HS-27A (cell line): Measurements from ENCODE around the gene IL17C.

Source experiments
- DNase-seq: peaks from one replicate; pipeline ENCODE4 v3.0.0-alpha.2; 2012; ENCODE audit warnings: low read depth, missing footprints

IL17C gene

GRCh38 chr16:88627531-88628411, 10.6 kb upstream of the IL17C start:
- no peak for DNase-seq

GRCh38 chr16:88628512-88628974, 9.8 kb upstream of the IL17C start:
- no peak for DNase-seq

GRCh38 chr16:88629835-88630234, 8.5 kb upstream of the IL17C start:
- DNase-seq: no peak

GRCh38 chr16:88630433-88630832, 7.9 kb upstream of the IL17C start:
- no peak for DNase-seq

- DNase-seq: no peak
Measured at GRCh38 chr16:88630941-88631340, 7.4 kb upstream of the IL17C start.

- DNase-seq: no peak
Measured at GRCh38 chr16:88631384-88631783, 7.0 kb upstream of the IL17C start.

GRCh38 chr16:88631920-88632586, 6.3 kb upstream of the IL17C start:
- no peak for DNase-seq

- DNase-seq: no peak
Measured at GRCh38 chr16:88632587-88632930, 5.8 kb upstream of the IL17C start.

GRCh38 chr16:88633684-88634140, 4.7 kb upstream of the IL17C start:
- no peak for DNase-seq

GRCh38 chr16:88634141-88634993, 4.0 kb upstream of the IL17C start:
- DNase-seq: no peak

- no peak for DNase-seq
Measured at GRCh38 chr16:88634994-88635670, 3.2 kb upstream of the IL17C start.

- no peak for DNase-seq
Measured at GRCh38 chr16:88635671-88636319, 2.6 kb upstream of the IL17C start.

- DNase-seq: no peak
Measured at GRCh38 chr16:88636488-88637265, 1.7 kb upstream of the IL17C start.

- no peak for DNase-seq
Measured at GRCh38 chr16:88639231-88640038, 1.1 kb downstream of the IL17C start.

- DNase-seq: no peak
Measured at GRCh38 chr16:88640039-88640495, 1.7 kb downstream of the IL17C start.

GRCh38 chr16:88640498-88641247, 2.3 kb downstream of the IL17C start:
- DNase-seq: no peak

- no peak for DNase-seq
Measured at GRCh38 chr16:88642881-88643643, 4.7 kb downstream of the IL17C start.

GRCh38 chr16:88643644-88643932, 5.2 kb downstream of the IL17C start:
- no peak for DNase-seq
